Measurements from ENCODE around the gene DNAJA4.

The DNAJA4 gene

DNA sequence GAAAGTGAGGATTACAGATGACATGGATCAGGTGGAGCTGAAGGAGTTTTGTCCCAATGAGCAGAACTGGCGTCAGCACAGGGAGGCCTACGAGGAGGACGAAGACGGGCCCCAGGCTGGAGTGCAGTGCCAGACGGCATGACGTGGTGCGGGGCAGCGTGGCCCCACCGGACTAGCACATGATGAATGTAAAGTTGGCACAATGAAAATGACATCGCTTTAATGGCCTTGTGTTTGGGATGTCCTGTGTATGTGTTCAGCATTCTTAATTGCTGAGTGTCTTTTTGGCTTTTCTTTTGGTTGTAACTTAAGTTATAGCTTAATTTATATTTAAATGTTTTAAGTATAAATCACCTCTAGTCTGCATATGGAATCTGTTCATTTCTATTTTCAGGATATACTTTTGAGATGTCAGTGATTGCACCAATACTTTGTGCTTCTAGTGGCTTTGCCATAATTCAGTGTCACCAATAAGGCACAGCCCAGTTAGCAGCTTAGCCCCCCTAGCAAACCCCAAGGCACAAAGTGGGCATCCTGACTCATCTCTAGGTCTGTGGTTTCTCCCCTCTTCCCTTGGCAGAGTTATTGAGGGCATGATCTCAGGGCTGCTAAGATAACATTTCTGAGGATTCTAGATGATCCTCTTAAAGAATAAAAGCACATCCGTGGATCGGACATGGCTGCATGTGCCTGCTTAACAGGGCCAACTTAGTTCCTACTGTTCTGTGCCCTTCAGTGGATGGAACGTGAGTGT lies 16.1 kb downstream of the DNAJA4 start:
- no peak for DNase-seq (ENCODE audit: low read depth)

DNA sequence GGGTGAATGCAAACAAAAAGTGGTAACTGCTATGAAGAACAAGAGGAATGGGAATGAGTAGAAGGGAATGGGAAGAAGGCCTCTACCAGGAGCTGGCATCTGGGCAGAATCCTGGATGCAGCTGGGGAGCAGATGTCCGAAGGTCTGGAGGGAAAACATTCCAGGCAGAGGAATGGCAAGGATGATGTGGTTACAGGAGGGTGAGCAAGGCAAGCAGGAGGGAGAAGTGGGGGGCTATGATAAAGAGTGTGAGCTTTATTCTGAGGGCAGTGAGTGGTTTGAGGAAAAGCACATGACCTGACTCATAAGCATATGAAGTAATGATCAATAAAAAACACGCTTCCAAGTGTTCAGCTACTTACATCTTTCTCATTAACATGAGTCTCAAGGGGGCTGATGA lies 18.0 kb downstream of the DNAJA4 start:
- no peak for DNase-seq (ENCODE audit: low read depth)

DNA sequence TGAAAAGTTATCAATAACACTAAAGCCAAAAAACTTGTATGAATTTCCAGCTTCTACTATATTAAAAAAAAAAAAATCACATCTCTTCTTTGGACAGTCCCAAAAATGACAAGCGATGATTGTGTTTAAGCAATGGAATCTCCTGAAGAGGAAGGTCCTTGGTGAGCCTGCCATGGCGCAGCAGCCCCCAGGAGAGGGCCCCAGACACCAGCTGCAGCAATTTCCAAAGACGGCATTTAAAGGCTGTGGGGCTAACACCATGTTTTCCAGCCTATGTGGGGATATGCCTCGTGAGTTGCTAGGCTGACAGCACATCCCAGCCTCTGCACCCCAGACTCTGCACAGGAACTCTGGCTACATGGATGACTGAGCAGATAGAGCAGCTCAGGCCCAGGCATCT lies 20.4 kb downstream of the DNAJA4 start:
- DNase-seq (ENCODE audit: low read depth), result no peak

DNA sequence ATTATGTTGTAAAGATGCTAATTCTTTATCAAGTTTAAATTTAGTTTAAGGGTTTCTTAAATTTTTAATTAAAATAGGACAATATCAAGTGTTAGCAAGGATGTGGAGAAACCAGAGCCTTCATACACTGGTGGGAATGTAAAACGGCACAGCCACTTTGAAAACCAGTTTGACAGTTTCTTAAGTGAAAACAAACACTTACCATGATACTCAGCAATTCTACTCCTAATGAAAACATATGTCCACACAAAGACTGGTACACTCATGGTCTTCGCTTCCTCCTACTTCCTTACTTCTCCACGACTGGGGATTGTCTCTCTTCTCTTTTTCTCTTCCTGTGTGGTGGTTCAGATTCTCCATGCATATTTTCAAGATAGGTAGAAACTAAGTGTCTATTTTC lies 25.9 kb downstream of the DNAJA4 start:
- no peak for DNase-seq (ENCODE audit: low read depth)

DNA sequence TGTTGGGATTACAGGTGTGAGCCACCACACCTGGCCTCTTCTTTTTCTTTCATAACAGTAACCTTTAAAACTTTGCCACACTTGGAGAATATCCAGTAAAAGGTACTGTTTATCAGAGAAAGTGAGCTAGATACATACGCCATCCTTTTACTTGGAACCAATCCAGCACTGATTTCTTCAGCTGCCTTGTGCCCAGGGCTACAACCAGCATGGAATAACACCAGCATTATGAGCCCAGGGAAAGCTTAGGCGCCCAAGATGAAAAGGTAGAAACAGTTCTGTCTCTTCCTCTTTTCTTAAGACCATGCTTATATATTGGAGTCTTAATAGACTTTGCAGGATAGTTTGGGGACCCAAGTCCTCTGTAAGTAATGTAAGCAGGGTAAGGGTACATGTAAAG lies 26.7 kb downstream of the DNAJA4 start:
- no peak for DNase-seq (ENCODE audit: low read depth)

DNA sequence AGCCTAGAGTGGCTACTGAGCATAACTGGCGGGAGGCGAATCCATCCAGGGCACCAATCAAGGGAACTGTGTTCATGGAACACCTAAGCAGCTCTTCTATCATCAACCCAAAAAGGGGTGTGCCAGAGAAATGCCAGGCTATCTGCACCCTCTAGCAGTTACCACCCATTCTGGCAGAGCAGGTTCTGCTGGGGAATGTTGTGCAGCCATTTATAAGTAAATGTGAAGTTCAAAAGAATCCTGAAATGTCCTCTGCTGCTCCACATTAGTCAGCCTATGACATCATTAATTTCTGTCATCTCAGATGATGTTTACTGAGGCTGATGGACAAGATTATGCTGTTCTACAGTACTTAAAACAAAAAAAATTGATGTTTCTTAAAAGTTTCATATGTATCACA lies 27.3 kb downstream of the DNAJA4 start:
- DNase-seq (ENCODE audit: low read depth), result no peak

DNA sequence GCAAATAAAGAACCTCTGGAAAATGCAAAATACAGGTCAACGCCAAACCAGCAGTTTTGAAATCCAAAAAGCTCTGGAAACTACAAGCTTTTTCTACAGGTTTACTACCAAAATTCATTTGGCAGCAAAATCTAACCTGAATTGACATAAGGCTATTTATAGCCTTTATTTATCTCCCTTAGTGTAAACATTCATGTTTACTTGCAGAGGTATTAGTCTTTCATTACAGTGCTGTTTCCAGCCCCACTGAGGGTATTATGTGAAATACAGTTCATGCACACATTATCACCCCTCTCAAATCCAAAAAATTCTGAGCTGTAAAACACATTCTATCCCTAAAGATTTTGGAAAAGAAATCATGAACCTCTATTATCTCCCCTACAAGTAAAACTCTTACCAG lies 27.9 kb downstream of the DNAJA4 start:
- no peak for DNase-seq (ENCODE audit: low read depth)

DNA sequence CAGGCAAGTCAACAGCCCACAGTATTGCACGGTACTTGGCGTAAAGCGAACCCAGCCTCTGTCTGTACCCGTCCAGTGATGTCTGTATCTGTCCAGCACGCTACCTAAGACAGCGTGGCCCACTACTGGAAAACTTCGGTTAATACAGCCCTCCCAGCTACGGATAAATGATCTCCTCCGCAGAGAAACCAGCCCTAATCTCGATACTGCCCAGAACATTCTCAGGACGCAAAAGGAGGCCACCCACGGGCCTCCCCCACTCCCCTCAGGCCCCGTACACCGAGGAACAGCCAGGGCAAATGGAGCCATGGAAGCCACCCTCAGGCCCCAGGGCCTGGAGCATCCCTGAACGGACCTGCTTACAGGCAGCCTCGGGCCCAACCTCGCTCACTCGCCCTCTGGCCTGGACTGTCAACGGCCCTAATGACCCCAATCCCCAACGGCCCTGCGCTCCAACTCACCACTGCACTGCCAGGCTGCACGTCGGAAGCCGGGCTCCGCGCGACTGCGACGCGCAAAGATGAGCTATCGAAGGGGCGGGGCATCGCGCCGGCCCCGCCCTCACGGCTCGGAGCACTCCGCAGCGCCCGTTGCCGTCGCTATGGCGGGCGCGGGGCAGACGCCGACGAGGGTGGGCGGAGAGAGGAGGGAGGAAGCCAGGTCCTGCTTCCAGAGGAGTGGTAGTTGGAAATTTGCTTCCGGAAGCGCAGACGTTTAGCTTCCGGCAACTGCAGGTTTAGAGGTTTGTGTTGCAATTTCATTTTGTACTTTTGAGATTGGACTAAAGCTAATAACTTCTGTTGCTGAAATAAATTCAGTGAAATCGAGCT lies 35.0 kb downstream of the DNAJA4 start, which contains the start of gene SKIC8:
Gene SKIC8, minus strand, starts transcription at position 509 of the 830 bp plus-strand sequence. CDS start 3,923 bp downstream, outside the sequence.
- DNase-seq (ENCODE audit: low read depth), result peak; percentile 86

DNA sequence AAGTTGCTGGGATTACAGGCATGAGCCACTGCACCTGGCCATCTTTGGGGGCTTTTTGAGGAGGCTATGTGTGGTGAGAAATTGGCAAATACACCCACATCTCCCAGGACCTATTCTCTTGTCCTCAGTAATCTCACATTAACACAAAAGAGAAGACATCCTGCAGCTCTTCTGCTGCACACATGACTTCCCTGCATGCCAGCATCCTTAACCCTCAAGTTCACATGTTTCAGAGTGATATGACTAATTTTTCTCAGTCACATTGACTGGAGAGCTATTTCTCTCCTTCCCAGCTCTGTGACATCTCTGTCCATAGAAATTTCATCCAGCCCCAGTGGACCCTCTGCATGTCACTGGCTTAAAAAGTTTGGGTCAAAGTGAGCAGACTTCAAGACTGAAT lies 37.0 kb downstream of the DNAJA4 start:
- no peak for DNase-seq (ENCODE audit: low read depth)

DNA sequence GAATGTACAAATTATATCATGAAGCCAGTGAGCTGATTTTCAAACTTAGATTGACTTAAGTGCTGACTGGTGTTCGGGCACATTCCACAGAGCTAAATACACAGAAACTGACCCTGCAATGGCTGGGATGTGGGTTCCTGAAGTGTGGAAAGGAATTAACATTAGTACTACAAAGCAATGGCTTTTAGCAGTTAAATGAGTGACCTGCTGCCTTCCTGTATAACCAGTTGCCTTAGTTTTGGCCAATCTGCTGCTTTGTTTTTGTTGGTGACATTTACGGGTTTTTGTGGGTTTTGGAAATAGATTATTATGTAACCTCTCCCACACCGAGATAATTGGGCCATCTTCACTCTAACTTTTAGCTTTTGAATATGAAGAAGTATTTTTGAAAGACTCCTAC lies 37.5 kb downstream of the DNAJA4 start:
- no peak for DNase-seq (ENCODE audit: low read depth)

DNA sequence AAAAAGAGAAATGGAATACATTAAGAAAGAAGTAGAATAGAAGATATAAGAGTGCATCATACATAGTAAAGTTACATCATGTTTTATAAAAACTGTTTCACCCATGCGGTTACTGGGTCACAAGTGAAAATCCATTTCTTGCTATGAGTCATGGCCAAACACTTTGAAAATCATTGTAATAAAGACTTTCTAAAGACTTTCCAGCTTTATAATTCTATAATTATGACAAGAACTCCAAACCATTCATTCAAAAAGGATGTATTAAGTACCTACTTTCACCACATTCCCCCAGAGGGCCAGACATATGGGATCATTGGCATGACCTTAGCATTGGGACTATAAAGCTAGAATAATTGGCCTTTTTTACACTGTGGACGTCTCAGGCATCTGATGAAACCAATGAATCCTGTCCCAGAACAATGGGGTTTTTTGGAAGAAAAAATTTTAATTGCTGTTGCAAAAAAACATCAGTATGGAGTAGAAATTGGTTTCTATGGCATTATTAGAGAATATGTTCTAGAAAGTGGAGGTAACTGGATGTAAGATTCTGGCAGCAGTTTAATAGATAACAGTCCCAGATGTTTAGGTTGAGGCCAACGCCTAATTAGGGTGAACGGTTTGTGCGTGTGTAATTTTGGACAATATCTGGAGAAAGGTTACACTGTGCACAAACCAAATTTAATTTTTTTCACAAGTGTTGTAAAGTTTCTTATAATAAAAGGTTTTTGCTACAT lies 38.4 kb downstream of the DNAJA4 start:
- DNase-seq (ENCODE audit: low read depth), result no peak

DNA sequence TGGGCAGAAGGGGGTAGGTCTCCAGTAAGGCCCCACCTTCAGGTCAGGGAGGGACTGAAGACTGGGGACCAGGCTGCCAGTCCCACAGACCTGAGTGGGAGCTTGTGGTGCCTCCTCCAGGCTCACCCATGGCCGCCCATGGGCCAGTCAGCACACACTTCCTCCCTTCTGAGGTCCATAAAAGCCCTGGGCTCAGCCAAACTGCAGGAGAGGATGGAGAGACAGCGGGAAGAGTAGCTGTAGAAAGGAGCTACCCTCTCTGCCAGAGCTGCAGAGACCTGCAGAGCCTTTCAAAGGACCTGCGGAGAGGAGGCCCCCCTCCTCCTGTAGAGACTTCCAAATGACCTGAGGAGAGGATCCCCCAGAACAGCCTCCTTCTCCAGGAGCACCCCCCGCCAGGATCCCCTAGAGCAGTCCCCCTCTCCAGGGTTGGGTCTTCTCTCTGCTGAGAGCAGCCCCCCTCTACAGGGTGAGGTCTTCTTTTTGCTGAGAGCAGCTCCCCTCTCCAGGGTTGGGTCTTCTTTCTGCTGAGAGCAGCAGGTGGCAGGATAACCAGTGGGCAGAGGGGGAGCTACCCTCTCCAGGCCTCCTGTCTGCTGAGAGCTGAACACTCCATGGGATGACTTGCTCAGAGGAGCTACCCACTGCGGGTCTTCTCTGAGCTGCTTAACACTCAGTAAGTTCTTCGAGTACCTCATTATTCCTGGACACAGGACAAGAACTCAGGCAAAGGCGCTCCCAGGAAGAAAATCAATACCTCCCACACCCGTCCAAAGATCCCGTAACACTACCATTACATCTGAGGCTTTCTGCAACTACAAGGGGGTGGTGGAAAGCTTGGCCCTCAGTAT lies 40.1 kb downstream of the DNAJA4 start:
- no peak for DNase-seq (ENCODE audit: low read depth)

DNA sequence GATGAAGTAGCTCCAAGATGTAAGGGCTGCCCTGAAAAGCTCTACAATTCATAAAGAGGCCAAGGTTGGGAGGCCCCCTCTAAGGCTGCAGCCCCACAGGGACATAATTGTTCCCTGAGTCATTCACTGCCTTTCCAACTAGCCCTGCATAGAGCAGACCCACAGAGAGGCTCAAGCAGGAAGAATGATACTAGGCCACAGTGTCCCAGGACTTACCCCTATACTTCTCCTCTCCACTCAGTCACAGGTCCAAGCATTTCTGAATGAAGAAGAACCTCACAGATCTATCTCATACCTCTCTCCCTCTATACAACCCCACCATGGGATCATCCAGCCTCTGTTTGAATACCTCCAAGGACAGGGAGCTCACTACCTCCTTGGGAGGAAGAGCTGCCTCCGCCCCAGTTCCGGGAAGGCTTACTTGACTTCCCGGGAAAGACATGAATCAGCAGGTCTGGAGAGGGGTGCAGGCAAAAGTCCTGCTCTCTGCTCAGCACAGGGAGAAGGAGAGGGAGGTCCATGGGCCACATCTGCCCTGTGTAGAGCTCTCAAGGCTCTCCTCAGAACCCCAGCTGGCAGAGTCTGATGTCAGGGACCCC lies 41.9 kb downstream of the DNAJA4 start:
- DNase-seq (ENCODE audit: low read depth), result no peak

DNA sequence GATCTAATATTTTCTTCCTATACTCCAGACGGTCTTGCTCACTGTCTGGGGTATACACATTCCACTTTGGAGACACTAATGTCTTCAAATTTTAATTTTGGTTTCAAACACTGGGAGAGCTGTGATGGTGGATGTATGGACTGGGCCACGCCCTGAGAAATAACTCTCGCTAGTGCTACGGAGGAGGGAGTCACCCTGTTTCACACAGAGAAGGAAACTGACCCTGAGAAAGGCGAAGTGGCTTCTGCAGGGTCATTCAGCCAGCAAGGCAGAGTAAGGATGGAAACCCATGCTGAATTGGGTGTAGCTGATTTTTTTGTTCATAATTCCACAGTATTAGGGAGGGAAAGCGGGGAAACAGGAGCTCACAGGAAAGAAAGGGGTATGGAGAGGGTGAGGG lies 43.6 kb downstream of the DNAJA4 start:
- no peak for DNase-seq (ENCODE audit: low read depth)

DNA sequence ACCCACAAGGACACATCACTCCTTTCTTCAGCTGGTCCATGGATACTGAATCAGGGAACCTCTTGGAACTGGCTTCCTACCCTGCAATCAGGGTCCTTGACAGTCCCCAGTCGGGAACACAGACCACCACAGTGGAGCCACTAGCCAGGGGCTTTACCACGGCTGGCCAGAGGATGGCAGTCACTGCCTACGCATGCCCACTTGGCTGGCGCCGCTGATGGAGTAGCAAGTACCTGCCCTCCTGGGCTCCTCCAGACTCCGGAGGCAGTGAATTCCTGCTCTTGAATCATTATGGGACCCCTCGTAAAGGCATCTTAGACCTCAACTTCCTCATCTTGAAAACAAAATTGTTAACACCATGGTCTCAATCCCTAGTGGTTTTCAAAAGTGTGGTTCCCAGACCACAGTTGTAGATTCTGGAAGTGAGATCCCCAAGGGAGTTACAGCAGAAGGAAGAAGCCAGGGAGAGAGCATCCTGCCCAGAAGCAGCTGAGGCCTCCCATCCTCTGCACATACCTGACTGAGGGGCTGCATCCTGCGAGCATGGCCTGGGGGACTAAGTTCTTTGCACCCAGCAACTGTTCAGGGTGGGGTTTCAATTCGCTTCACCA lies 44.2 kb downstream of the DNAJA4 start:
- peak; percentile 28 for DNase-seq (ENCODE audit: low read depth)

DNA sequence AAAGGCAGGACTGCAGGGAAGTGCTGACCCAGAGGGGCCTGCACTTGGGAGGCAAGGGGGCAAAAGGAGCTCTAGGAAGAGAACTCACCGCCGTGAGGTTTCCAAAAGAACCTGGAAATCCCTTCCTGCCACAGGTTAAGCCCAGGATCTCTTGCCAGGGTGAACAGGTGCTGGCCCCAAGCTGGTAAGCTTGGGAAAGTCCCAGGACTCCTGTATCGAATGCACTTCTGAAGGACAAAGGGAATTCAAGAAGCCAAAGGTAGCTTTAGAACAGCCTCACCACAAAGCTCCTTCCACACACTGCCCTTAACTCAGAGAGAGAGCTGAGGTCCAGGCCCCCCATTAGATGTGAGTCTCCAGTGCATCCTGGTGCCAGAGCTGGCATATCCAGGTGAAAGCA lies 46.9 kb downstream of the DNAJA4 start:
- DNase-seq (ENCODE audit: low read depth), result no peak

DNA sequence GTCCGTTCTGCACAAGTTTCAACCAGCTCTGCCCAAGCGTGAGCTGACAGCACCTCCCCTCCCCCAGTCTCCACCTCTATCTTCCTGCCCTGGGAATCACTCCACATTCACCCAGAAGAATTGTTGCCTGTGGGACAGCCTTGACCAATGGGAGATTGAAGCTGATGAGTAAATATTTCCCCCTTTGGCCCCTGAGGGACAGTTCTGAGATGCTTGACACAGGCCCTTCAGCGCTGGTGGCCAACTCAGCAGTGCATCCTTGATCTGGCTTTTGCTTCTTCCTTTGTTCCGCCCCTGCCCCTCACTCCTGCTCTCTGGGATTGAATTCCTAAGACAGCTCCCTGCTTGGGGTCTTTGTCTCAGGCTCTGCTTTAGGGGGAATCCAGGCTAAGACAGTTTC lies 48.2 kb downstream of the DNAJA4 start:
- no peak for DNase-seq (ENCODE audit: low read depth)

DNA sequence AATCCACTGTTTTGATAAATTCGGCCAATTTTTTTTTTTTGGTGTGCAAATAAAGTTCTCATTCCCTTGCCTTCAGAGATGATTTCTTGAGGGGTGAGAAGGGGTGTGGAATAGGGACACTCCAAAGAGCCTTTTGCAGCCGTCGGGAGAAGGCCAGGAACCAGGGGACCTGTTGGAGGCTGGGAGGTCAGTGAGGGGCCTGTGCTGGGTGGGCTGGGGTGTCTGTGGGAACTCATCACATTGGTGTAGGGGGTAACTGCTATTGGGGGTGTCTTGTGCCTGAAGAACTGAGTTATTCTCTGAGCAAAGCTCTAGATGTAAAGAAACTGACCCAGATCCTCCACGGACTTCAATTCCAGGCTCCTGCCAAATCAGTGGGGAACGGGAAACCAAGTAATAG lies 48.6 kb downstream of the DNAJA4 start:
- no peak for DNase-seq (ENCODE audit: low read depth)

DNA sequence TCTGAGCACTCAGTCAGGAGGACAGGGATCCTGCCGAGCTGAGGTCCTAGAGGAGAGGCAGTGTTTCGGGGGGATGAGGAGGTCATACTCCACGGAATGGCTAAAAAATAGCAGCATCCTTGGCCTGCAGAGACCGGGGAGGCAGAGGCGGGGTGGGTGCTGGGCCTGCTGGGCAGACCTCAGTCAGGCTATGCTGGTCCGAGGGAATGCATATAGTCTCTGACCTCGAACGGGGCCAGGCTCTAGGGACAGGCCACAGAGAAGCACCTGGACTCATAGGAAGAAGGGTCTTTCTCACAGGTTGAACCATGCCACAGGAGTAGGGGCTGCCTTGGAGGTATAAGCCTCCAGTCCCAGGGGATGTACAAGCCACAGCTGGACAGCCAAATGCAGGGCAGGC lies 49.0 kb downstream of the DNAJA4 start:
- DNase-seq (ENCODE audit: low read depth), result no peak

DNA sequence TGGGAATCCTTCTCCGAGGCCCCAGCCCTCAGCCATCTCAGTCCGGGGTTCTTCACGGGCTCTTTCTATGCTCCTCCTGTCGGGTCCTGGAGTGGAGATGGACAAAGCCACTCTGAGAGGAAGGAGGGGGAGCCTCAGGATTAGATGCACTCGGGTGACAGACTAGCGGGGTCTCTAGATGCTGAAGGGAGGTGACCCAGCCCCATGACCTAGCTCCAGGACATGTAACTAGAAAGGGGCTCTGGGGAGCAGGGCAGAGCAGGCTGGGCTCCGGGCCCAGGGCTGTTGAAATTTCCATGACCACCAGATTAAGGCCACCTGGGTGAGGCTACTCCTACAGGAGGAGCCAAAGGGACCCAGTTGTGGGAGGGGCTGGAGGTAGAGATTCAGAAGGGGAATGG lies 49.8 kb downstream of the DNAJA4 start:
- no peak for DNase-seq (ENCODE audit: low read depth)

DNA sequence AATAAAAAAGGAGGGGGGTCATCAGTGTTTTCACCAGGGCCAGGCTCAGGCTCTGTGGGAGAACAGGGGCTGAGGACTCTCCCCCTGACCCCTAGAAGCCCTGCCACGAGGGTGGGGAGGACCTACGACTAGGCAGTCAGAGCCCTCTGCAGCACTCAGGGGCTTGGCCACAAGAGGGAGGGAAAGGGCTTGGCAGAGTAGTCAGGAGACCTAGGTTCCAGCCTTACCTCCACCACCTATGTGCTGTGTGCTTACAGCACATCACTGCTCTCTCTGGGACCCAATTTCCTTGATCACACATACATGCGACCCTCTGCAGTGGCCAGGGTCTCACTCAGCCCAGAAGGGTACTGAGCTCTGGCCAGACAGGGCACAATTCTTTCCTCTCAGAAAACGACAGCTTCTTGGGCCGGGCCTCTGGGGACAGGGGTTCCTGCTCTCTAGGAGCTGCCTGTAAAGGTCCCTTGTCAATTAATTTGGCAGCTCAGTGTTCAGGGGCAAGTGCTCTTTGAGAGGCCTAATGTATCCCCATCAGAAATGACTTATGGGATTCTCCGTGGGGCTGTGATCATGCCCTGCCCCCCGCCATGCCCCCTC lies 51.4 kb downstream of the DNAJA4 start:
- no peak for DNase-seq (ENCODE audit: low read depth)

Measured in stimulated activated CD8-positive, alpha-beta memory T cell treated with anti-CD3 and anti-CD28 coated beads, Interleukin-4, amount 100 ng/mL, for 24 hours (primary cell).